ENCODE results near the gene PEX6.

DNA sequence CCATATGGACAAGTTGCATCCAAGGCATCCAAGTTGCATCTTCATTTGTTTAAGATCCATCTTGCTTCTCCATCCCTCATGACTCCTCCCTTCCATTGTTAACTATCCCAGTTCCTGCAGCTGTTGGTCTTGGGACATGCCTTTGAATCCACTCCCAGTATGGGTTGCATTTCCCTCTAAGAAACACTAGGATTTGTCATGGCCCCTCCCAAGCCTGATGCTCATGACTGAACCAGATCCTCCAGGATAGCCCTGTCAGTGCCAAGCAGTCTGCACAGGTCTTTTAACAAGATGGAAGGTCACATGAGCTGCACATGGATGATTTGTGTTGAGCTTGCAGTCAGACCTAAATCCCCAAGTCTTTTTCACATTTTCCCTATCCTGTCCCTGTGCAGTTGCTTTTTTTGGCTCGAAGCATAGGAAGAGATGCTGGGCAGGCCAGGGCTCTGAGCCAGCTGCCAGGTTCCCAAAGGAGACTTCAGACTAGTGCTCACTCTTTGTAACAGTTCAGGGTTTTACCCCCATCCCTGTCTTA, 9.6 kb upstream of the PEX6 start:
- TF ChIP-seq, protein P1, sequence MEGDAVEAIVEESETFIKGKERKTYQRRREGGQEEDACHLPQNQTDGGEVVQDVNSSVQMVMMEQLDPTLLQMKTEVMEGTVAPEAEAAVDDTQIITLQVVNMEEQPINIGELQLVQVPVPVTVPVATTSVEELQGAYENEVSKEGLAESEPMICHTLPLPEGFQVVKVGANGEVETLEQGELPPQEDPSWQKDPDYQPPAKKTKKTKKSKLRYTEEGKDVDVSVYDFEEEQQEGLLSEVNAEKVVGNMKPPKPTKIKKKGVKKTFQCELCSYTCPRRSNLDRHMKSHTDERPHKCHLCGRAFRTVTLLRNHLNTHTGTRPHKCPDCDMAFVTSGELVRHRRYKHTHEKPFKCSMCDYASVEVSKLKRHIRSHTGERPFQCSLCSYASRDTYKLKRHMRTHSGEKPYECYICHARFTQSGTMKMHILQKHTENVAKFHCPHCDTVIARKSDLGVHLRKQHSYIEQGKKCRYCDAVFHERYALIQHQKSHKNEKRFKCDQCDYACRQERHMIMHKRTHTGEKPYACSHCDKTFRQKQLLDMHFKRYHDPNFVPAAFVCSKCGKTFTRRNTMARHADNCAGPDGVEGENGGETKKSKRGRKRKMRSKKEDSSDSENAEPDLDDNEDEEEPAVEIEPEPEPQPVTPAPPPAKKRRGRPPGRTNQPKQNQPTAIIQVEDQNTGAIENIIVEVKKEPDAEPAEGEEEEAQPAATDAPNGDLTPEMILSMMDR (IDR thresholded peaks at IDR 0.05) = no peak
- TF ChIP-seq POLR2A (IDR thresholded peaks at IDR 0.05) (no peak), EP300 (IDR thresholded peaks at IDR 0.05) (no peak), POLR2AphosphoS5 (IDR thresholded peaks at IDR 0.05) (no peak)

Data from upper lobe of left lung (tissue), 4 donors.